ENCODE measurements around the gene NPPC.

The NPPC gene

GRCh38 chr2:231966886-231967285 is 40.7 kb upstream of the NPPC start:
- Histone ChIP-seq H3K4me1 (ENCODE audit: control insufficient read depth in 1 of 2, insufficient read depth in 2 of 2, low read length in 2 of 2) (no peaks in the 10 kb centered on the region), H3K79me2 (ENCODE audit: control insufficient read depth, insufficient read depth, low read length, poor library complexity) (peaks cover 1% of the 10 kb centered on the region), H3K18ac (ENCODE audit: low read length) (no peak overlapping the region), H2AK5ac (ENCODE audit: low read length) (no peak overlapping the region), H4K12ac (ENCODE audit: low read depth, low read length) (no peak overlapping the region), H4K8ac (ENCODE audit: low read depth, low read length) (no peak overlapping the region), H3K36me3 (ENCODE audit: control insufficient read depth in 1 of 2, insufficient read depth in 2 of 2, low read length in 2 of 2) (peaks cover 0 to 1% of the 10 kb centered on the region in 2 experiments), H3K9ac (ENCODE audit: low read length) (no peak overlapping the region), H3K27me3 (ENCODE audit: insufficient read depth, low read length) (no peaks in the 10 kb centered on the region), H3K14ac (ENCODE audit: low read length) (no peak overlapping the region), H3K9me3 (ENCODE audit: insufficient read depth, low read depth, low read length) (no peaks in the 10 kb centered on the region), H3K4ac (ENCODE audit: low read depth, low read length) (no peak overlapping the region), H2BK5ac (ENCODE audit: low read depth, low read length, poor library complexity) (no peak overlapping the region), H4K91ac (ENCODE audit: low read depth, low read length) (no peak overlapping the region), H3K79me1 (ENCODE audit: low read length) (peaks cover 2% of the 10 kb centered on the region), H3K27ac (ENCODE audit: low read depth, low read length) (no peak overlapping the region), H2BK12ac (ENCODE audit: low read length) (no peak overlapping the region), H3K23ac (ENCODE audit: low read length) (no peak overlapping the region), H2BK120ac (ENCODE audit: insufficient read depth, low read length, poor library complexity) (no peak overlapping the region), H3K4me3 (ENCODE audit: low read depth, low read length) (no peak overlapping the region), H2AFZ (ENCODE audit: insufficient read depth, low read length, poor library complexity) (no peak overlapping the region), H3K4me2 (ENCODE audit: low read length) (no peak overlapping the region)
- no peak for DNase-seq
- no CpG with 5 or more reads among the region's 4 CpGs for WGBS (ENCODE audit: extremely low coverage, insufficient coverage, insufficient read length)

GRCh38 chr2:231965102-231965501 is 38.9 kb upstream of the NPPC start:
- H2BK5ac ChIP-seq (ENCODE audit: low read depth, low read length, poor library complexity): no peak overlapping the region
- no peak overlapping the region for H4K12ac ChIP-seq (ENCODE audit: low read depth, low read length)
- H2AK5ac ChIP-seq (ENCODE audit: low read length): no peak overlapping the region
- no peak overlapping the region for H3K4me3 ChIP-seq (ENCODE audit: low read depth, low read length)
- H3K18ac ChIP-seq (ENCODE audit: low read length): no peak overlapping the region
- no peak overlapping the region for H4K91ac ChIP-seq (ENCODE audit: low read depth, low read length)
- H3K9ac ChIP-seq (ENCODE audit: low read length): no peak overlapping the region
- no peaks in the 10 kb centered on the region for H3K27me3 ChIP-seq (ENCODE audit: insufficient read depth, low read length)
- no peak overlapping the region for H3K14ac ChIP-seq (ENCODE audit: low read length)
- no peak overlapping the region for H3K4me2 ChIP-seq (ENCODE audit: low read length)
- peaks cover 0 to 1% of the 10 kb centered on the region in 2 experiments for H3K36me3 ChIP-seq (ENCODE audit: control insufficient read depth in 1 of 2, insufficient read depth in 2 of 2, low read length in 2 of 2)
- H2BK12ac ChIP-seq (ENCODE audit: low read length): no peak overlapping the region
- H2BK120ac ChIP-seq (ENCODE audit: insufficient read depth, low read length, poor library complexity): no peak overlapping the region
- WGBS (ENCODE audit: extremely low coverage, insufficient coverage, insufficient read length): no CpG with 5 or more reads among the region's 1 CpG
- H4K8ac ChIP-seq (ENCODE audit: low read depth, low read length): no peak overlapping the region
- no peak overlapping the region for H3K4ac ChIP-seq (ENCODE audit: low read depth, low read length)
- peaks cover 8% of the 10 kb centered on the region for H3K79me2 ChIP-seq (ENCODE audit: control insufficient read depth, insufficient read depth, low read length, poor library complexity)
- H2AFZ ChIP-seq (ENCODE audit: insufficient read depth, low read length, poor library complexity): no peak overlapping the region
- DNase-seq: peak in 1 of 2 donors; percentile 52
- no peaks in the 10 kb centered on the region for H3K9me3 ChIP-seq (ENCODE audit: insufficient read depth, low read depth, low read length)
- no peak overlapping the region for H3K23ac ChIP-seq (ENCODE audit: low read length)
- no peak overlapping the region for H3K27ac ChIP-seq (ENCODE audit: low read depth, low read length)
- peaks cover 3 to 6% of the 10 kb centered on the region in 2 experiments for H3K4me1 ChIP-seq (ENCODE audit: control insufficient read depth in 1 of 2, insufficient read depth in 2 of 2, low read length in 2 of 2)
- H3K79me1 ChIP-seq (ENCODE audit: low read length): peaks cover 10% of the 10 kb centered on the region

DNA sequence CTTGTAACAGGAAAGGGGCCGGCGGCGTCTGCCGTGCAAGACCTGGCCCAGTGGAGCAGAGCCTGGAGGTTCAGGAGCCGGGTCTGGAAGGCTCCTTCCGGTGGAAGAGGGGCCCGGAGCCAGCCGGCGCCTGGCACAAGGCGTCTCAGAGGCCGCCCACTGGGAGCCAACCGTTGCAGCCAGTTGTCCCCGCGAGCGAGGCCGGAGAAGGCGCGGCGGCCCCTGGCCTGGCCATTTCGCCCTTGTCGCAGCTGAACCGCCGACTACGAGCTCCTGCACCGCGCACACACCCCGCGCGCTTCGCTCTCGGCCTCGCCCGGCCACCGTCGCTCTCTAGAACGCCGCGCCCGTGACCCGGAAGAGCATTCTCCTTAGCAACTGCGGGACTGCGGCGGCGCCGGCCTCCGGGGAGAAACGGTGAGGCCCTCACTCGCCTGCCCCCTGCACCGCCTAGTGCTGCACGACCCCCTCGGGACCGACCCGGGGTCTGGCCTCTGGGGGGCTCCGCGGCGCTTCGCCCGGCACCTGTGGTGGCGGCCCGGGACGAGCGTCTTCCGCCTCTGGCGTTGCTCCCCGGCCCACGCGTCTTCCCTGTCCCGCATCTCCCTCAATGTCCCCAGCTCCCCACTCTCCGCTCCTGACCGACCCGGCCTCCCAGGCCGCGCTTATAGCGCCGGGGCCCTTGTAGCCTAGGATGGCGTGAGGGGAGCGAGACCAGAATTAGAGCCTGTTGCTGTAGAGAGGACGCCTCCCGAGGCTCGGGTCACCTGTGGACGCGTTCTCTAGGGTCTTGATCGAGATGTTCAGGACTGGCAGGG is 35.4 kb upstream of the NPPC start, which contains the start of gene DIS3L2:
DIS3L2 (plus strand) TSS at position 365 of the 818 bp plus-strand sequence. CDS start 53,215 bp downstream, outside the sequence.
- Histone ChIP-seq H3K14ac (ENCODE audit: low read length) (peak within 1 kb of the TSS; percentile 94), H3K79me1 (ENCODE audit: low read length) (peaks cover 10% of the 10 kb centered on the region)

DNA sequence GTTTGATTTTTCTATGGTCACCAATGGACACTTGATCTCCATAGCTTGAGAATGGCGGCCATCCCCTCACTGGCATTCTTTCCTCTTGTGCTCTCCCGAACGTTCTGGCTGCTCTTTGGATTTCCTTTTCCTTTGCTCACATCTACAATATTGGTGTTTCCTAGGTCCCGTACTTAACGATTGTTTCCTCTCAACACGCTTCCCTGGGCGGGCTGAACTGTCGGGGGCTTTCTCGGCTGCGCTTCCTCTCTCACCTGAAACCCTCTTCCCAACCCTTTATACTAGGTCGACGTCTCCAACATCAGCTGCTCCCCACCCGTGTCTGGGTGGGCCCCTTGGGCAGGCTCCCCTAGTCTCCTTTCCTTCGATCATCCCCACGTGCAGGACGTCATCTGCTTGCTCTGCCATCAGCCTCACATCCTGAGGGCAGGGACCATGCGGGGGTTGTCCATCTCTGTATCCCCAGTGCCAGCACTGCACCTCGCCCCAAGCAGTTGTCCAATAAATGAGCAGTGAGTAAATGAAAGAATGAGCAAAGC is 34.7 kb upstream of the NPPC start:
- WGBS (ENCODE audit: extremely low coverage, insufficient coverage, insufficient read length): no CpG with 5 or more reads among the region's 18 CpGs
- DNase-seq: no peak
- peak overlapping the region; percentile 4 for H3K9ac ChIP-seq (ENCODE audit: low read length)

More for the DNA sequence above, 35.4 kb upstream of the NPPC start, which contains the start of gene DIS3L2:
- Histone ChIP-seq H3K36me3 (ENCODE audit: control insufficient read depth in 1 of 2, insufficient read depth in 2 of 2, low read length in 2 of 2) (no peaks in the 10 kb centered on the region), H2AK5ac (ENCODE audit: low read length) (peak within 1 kb of the TSS; percentile 41), H3K4me1 (ENCODE audit: control insufficient read depth in 1 of 2, insufficient read depth in 2 of 2, low read length in 2 of 2) (peaks cover 3 to 6% of the 10 kb centered on the region in 2 experiments), H2AFZ (ENCODE audit: insufficient read depth, low read length, poor library complexity) (peak within 1 kb of the TSS; percentile 99), H3K9me3 (ENCODE audit: insufficient read depth, low read depth, low read length) (no peaks in the 10 kb centered on the region), H3K9ac (ENCODE audit: low read length) (peak within 1 kb of the TSS; percentile 82), H2BK5ac (ENCODE audit: low read depth, low read length, poor library complexity) (peak within 1 kb of the TSS; percentile 89), H3K4me3 (ENCODE audit: low read depth, low read length) (peak within 1 kb of the TSS; percentile 87), H3K4me2 (ENCODE audit: low read length) (peak within 1 kb of the TSS; percentile 65), H3K27ac (ENCODE audit: low read depth, low read length) (peak within 1 kb of the TSS; percentile 81), H3K27me3 (ENCODE audit: insufficient read depth, low read length) (no peaks in the 10 kb centered on the region), H4K12ac (ENCODE audit: low read depth, low read length) (peak within 1 kb of the TSS; percentile 69), H3K23ac (ENCODE audit: low read length) (no peak within 1 kb of the TSS), H4K91ac (ENCODE audit: low read depth, low read length) (peak within 1 kb of the TSS; percentile 95), H3K4ac (ENCODE audit: low read depth, low read length) (peak within 1 kb of the TSS; percentile 72), H2BK120ac (ENCODE audit: insufficient read depth, low read length, poor library complexity) (peak within 1 kb of the TSS; percentile 96), H3K79me2 (ENCODE audit: control insufficient read depth, insufficient read depth, low read length, poor library complexity) (peaks cover 8% of the 10 kb centered on the region), H2BK12ac (ENCODE audit: low read length) (no peak within 1 kb of the TSS), H4K8ac (ENCODE audit: low read depth, low read length) (peak within 1 kb of the TSS; percentile 100), H3K18ac (ENCODE audit: low read length) (peak within 1 kb of the TSS; percentile 98)
- peak; percentile 78 to 86 for DNase-seq
- WGBS (ENCODE audit: extremely low coverage, insufficient coverage, insufficient read length): no CpG with 5 or more reads among the region's 83 CpGs

More for the DNA sequence above, 34.7 kb upstream of the NPPC start:
- H3K14ac ChIP-seq (ENCODE audit: low read length): peak overlapping the region; percentile 94
- peak overlapping the region; percentile 98 for H3K18ac ChIP-seq (ENCODE audit: low read length)
- no peak overlapping the region for H2AK5ac ChIP-seq (ENCODE audit: low read length)
- H2AFZ ChIP-seq (ENCODE audit: insufficient read depth, low read length, poor library complexity): peak overlapping the region; percentile 99
- H4K91ac ChIP-seq (ENCODE audit: low read depth, low read length): peak overlapping the region; percentile 95
- no peak overlapping the region for H2BK12ac ChIP-seq (ENCODE audit: low read length)
- peaks cover 3 to 6% of the 10 kb centered on the region in 2 experiments for H3K4me1 ChIP-seq (ENCODE audit: control insufficient read depth in 1 of 2, insufficient read depth in 2 of 2, low read length in 2 of 2)
- H3K4me3 ChIP-seq (ENCODE audit: low read depth, low read length): peak overlapping the region; percentile 87
- H3K27ac ChIP-seq (ENCODE audit: low read depth, low read length): no peak overlapping the region
- peak overlapping the region; percentile 65 for H3K4me2 ChIP-seq (ENCODE audit: low read length)
- no peaks in the 10 kb centered on the region for H3K9me3 ChIP-seq (ENCODE audit: insufficient read depth, low read depth, low read length)
- peak overlapping the region; percentile 96 for H2BK120ac ChIP-seq (ENCODE audit: insufficient read depth, low read length, poor library complexity)
- H3K27me3 ChIP-seq (ENCODE audit: insufficient read depth, low read length): no peaks in the 10 kb centered on the region
- peaks cover 10% of the 10 kb centered on the region for H3K79me1 ChIP-seq (ENCODE audit: low read length)
- peak overlapping the region; percentile 100 for H4K8ac ChIP-seq (ENCODE audit: low read depth, low read length)
- H4K12ac ChIP-seq (ENCODE audit: low read depth, low read length): peak overlapping the region; percentile 69
- H3K79me2 ChIP-seq (ENCODE audit: control insufficient read depth, insufficient read depth, low read length, poor library complexity): peaks cover 8% of the 10 kb centered on the region
- H2BK5ac ChIP-seq (ENCODE audit: low read depth, low read length, poor library complexity): peak overlapping the region; percentile 89
- no peak overlapping the region for H3K23ac ChIP-seq (ENCODE audit: low read length)
- H3K36me3 ChIP-seq (ENCODE audit: control insufficient read depth in 1 of 2, insufficient read depth in 2 of 2, low read length in 2 of 2): no peaks in the 10 kb centered on the region
- H3K4ac ChIP-seq (ENCODE audit: low read depth, low read length): peak overlapping the region; percentile 72

Data from trophoblast cell (in vitro differentiated cells and primary cell).